Activated CD8-positive, alpha-beta T cell treated with anti-CD3 and anti-CD28 coated beads, Interleukin-2, amount 10 ng/mL, durations not matched to agents 7 days and 5 days (primary cell): ENCODE results near the gene C17orf114.
A peak's percentile ranks its signal among the peaks of the same experiment; 100 is the strongest.

Experiments used
- ATAC-seq: fragments of 150-1000 bp; cut with Tn5 transposase; one replicate; pipeline ENCODE4 v1.10.0; 2021; ENCODE audit warnings: moderate library complexity
- CTCF ChIA-PET: fragments of 350-600 bp; sonication (Branson Sonifier 250); formaldehyde crosslinking; loops from one replicate; lab custom pipeline; 2021; ENCODE audit warnings: antibody characterized with exemption; lab: Charles Lee
- POLR2A ChIA-PET: fragments of 350-600 bp; sonication (Branson Sonifier 250); formaldehyde crosslinking; loops from one replicate; lab custom pipeline; 2021; ENCODE audit warnings: antibody characterized with exemption; lab: Charles Lee
- DNase-seq: peaks from one replicate; pipeline ENCODE4 v3.0.0-alpha.2; 2020
- H3K27ac Mint-ChIP-seq: one replicate; pipeline ENCODE4 v1.8.0; 2021; ENCODE audit warnings: mild to moderate bottlenecking, mixed read lengths
- H3K27me3 Mint-ChIP-seq: one replicate; pipeline ENCODE4 v1.8.0; 2021; ENCODE audit warnings: low read depth, mixed read lengths
- H3K36me3 Mint-ChIP-seq: one replicate; pipeline ENCODE4 v1.8.0; 2021; ENCODE audit warnings: low read depth, mixed read lengths
- H3K4me1 Mint-ChIP-seq: one replicate; pipeline ENCODE4 v1.8.0; 2021; ENCODE audit warnings: low read depth, mixed read lengths
- H3K4me3 Mint-ChIP-seq: one replicate; pipeline ENCODE4 v1.8.0; 2021; ENCODE audit warnings: mild to moderate bottlenecking, mixed read lengths
- H3K9me3 Mint-ChIP-seq: one replicate; pipeline ENCODE4 v1.8.0; 2022; ENCODE audit warnings: mixed read lengths; ENCODE audit not compliant: insufficient read depth

Gene C17orf114

DNA sequence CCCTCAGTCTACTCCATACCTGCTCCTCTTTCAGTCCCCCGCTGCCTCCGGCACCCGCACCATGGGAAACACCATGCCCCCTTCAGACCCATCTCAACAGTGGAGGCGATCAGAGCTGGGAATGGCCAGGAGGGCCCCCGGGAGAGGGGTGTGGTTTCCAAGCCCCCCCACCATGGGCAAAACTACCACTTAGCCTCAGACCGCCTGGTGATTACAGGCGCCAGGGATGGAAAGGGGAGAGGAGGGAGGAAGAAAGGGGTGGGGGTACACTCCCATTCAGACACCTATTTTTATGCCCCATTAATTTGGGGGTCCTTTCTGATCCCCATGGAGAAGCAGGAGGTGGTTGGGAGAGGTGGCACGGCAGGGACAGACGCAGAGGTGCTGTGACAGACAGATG lies at the start of gene C17orf114:
TSS of gene C17orf114 (minus strand) at position 101 of the 400 bp plus-strand sequence.
- no peaks in the 10 kb centered on the region for H3K9me3 Mint-ChIP-seq
- POLR2A ChIA-PET = no interaction called here
- no peak within 1 kb of the TSS for H3K4me3 Mint-ChIP-seq
- peaks cover 5% of the 10 kb centered on the region for H3K27me3 Mint-ChIP-seq
- CTCF ChIA-PET = no interaction called here
- ATAC-seq (no peak), DNase-seq (no peak)
- peaks cover 9% of the 10 kb centered on the region for H3K4me1 Mint-ChIP-seq
- H3K36me3 Mint-ChIP-seq = peaks cover 21% of the 10 kb centered on the region
- H3K27ac Mint-ChIP-seq = no peak within 1 kb of the TSS

DNA sequence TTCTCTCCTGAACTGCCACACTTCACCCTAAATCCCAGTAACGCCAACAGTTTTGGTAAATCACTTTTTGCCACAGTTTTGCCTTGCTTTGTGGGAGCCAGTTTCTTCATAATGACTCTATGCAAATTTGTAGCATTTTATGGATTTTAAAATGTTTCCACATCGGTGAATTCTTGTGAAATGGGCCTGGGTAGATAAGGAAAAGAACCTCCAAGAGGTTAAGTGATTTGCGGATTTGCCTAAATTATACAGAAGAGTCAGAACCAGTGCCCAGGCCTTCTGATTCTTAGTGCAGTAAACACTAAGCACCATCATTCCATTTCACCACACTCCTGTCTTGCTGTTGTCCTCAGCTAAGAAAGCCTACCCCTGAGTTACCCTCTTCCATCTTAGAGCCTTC lies 49.0 kb upstream of the C17orf114 start:
- peaks cover 24% of the 10 kb centered on the region for H3K36me3 Mint-ChIP-seq
- H3K9me3 Mint-ChIP-seq = peaks cover 6% of the 10 kb centered on the region
- ChIA-PET POLR2A (no interaction called here), CTCF (no interaction called here)
- no peak overlapping the region for H3K27ac Mint-ChIP-seq
- no peak for ATAC-seq
- peaks cover 9% of the 10 kb centered on the region for H3K27me3 Mint-ChIP-seq
- peaks cover 11% of the 10 kb centered on the region for H3K4me1 Mint-ChIP-seq
- H3K4me3 Mint-ChIP-seq = no peak overlapping the region
- no peak for DNase-seq

DNA sequence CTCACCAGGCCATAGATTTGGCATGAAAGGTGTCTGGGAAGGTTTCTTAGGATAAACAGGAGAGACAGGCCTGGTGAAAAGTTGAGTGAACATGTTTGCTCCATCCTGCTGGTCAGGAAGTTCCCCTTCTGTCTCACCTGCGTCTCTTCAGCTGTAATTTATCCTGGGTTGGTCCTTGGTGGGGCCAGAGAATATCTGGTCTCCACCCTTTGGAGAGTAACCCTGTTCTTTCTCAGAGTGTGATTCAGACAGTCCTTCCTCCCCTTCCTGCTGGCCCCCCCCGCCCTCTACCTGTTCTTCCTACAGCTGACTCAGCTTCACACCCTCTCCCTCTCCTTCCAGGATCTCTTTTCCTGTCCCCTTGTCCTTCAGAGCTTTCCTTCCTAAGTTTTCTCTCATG lies 48.1 kb upstream of the C17orf114 start:
- ChIA-PET POLR2A (no interaction called here), CTCF (no interaction called here)
- H3K27ac Mint-ChIP-seq = no peak overlapping the region
- no peak overlapping the region for H3K4me3 Mint-ChIP-seq
- ATAC-seq = no peak
- H3K36me3 Mint-ChIP-seq = peaks cover 23% of the 10 kb centered on the region
- no peak for DNase-seq
- peaks cover 9% of the 10 kb centered on the region for H3K27me3 Mint-ChIP-seq
- H3K9me3 Mint-ChIP-seq = peaks cover 6% of the 10 kb centered on the region
- peaks cover 11% of the 10 kb centered on the region for H3K4me1 Mint-ChIP-seq

DNA sequence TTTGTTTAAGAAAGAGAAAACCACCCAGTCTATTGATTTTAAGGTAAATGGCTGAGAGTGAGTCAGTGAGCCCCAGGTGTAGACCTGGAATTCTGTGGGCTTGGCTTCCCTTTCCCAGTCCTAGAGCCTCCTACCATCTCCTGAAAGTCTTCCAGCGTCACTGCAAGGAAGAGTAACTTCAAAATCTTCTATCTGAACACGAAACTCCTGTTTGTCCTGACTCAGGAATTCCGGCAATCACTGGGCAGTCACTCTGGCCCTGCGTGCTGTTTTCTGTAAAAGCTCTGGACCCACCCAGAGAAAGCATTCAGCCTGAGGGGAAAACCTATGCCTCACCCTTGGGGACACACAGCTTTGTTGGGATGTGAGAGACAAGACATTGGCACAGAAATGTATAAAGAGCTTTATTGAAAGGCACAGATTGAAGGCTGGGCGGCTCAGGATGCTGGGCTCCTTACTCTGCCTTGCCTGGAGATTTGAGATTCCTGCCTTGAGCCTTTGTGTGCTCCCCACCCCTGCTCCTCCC lies 46.9 kb upstream of the C17orf114 start:
- ATAC-seq = no peak
- H3K36me3 Mint-ChIP-seq = peaks cover 18% of the 10 kb centered on the region
- CTCF ChIA-PET = no interaction called here

DNA sequence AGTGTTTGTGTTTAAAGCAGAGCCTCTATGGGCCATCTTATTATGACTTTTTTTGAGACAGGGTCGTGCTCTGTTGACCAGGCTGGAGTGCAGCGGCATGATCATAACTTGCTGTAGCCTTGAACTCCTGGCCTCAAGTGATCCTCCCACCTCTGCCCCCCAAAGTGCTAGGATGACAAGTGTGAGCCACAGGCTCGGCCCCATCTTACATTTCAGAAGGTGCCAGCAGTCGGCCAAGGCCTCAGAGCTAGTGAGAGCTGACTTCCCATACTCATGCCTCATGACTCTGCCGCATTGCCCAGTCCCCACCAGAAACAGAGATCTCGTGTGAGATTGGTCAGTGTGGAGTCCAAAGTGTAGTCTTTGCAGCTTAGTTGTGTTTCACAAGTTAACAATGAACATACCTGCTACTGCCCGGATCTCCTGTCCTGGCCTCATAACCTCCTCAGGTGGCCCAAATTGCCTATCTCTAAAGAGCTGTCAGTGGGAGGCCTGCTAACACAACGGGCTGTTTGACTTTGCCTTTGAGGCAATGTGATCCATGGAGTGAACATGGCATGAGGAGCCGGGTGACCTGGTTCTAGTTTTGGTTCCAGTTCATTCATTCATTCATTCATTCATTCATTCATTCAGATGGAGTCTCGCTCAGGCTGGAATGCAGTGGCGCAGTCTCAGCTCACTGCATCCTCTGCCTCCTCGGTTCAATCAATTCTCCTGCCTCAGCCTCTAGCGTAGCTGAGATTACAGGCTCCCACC lies 44.7 kb upstream of the C17orf114 start:
- Mint-ChIP-seq H3K9me3 (no peaks in the 10 kb centered on the region), H3K27ac (no peak overlapping the region), H3K4me1 (peaks cover 3% of the 10 kb centered on the region), H3K4me3 (no peak overlapping the region), H3K27me3 (peaks cover 9% of the 10 kb centered on the region), H3K36me3 (peaks cover 8% of the 10 kb centered on the region)
- CTCF ChIA-PET = no interaction called here
- ATAC-seq (no peak), DNase-seq (no peak)
- POLR2A ChIA-PET = no interaction called here

More for the DNA sequence above, 46.9 kb upstream of the C17orf114 start:
- Mint-ChIP-seq H3K9me3 (peaks cover 6% of the 10 kb centered on the region), H3K27ac (no peak overlapping the region), H3K4me1 (peaks cover 10% of the 10 kb centered on the region), H3K27me3 (peaks cover 9% of the 10 kb centered on the region), H3K4me3 (no peak overlapping the region)
- no peak for DNase-seq
- POLR2A ChIA-PET = interaction anchor here (0.7 kb wide), 1 partner anchor 118 kb away, joined by 3 read pairs; no protein-coding TSS in a partner anchor

DNA sequence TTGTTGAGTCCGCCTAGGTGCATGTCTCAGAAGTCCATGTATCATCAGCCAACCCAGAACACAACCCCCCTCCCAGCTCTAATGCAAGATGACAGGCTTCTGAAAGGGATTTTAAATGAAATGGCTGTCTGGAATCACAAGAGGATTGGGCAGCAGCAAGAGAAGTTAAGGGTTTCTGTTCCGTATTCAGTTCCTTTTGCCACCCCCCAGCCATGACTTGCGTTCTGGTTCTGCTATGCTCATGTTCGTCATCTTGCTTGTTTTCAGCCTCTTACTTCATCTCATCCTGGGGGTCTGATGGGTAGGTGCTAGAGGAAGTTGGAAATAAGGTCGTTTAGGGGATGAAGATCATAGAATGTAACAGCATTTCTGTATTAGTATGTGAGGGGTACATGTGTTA lies 43.0 kb upstream of the C17orf114 start:
- DNase-seq (no peak), ATAC-seq (no peak)
- no peaks in the 10 kb centered on the region for H3K9me3 Mint-ChIP-seq
- ChIA-PET POLR2A (interaction anchor here (0.7 kb wide), 1 partner anchor 22 kb away, joined by 3 read pairs; no protein-coding TSS in a partner anchor), CTCF (no interaction called here)
- H3K27me3 Mint-ChIP-seq = peaks cover 3% of the 10 kb centered on the region
- H3K4me1 Mint-ChIP-seq = peaks cover 15% of the 10 kb centered on the region
- peaks cover 3% of the 10 kb centered on the region for H3K36me3 Mint-ChIP-seq
- H3K4me3 Mint-ChIP-seq = no peak overlapping the region
- H3K27ac Mint-ChIP-seq = no peak overlapping the region

DNA sequence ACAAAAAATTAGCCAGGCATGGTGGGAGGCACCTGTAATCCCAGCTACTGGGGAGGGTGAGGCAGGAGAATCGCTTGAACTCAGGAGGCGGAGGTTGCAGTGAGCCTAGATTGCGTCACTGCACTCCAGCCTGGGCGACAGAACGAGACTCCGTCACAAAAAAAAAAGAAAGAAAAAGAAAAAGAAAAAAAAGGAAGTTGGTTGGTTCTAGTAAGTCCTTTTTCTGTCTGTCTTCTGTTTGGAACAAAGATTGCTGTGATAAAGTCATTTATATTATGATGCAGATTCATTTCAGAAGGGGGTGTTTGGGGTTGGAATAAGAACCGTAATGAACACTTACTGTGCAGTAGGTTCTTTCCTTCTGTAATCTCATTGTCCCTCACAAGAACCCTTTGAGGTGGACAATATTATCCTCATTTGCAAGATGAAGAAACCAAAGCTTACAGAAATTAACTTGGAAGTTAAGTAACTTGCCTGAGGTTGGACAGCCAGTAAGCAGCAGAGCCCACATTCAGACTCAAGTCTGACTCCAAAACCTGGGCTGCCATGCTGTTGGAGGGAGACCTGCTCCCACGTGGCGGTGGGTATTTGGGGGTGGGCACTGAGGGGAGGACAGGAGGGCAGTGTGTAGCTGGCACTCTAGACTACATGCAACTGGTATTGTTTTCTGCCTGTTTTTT lies 41.3 kb upstream of the C17orf114 start:
- no peak overlapping the region for H3K27ac Mint-ChIP-seq
- no peaks in the 10 kb centered on the region for H3K27me3 Mint-ChIP-seq
- DNase-seq = no peak
- no peak overlapping the region for H3K4me3 Mint-ChIP-seq
- ATAC-seq = no peak
- H3K9me3 Mint-ChIP-seq = no peaks in the 10 kb centered on the region
- ChIA-PET CTCF (no interaction called here), POLR2A (no interaction called here)
- H3K36me3 Mint-ChIP-seq = peaks cover 6% of the 10 kb centered on the region
- peaks cover 26% of the 10 kb centered on the region for H3K4me1 Mint-ChIP-seq

DNA sequence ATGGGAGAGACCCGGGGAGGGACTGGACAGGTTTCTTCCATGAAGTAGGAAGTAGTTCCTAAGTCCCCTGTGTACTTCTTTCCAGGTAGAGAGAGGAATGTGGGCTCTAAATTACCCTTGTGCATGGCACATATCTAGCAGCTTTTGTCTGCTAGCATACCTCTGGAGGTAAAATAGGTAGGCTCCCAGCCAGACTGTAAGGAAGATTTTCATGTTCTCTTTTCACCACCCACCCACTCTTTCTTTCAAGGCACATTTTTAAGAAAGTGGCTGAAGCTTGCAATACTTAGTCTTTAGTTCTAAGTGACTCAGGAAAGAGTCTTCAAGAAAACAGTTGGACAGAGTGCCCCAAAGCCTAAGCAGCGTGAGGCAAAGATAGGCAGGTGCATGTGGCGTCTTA lies 40.2 kb upstream of the C17orf114 start:
- ChIA-PET POLR2A (no interaction called here), CTCF (no interaction called here)
- no peaks in the 10 kb centered on the region for H3K9me3 Mint-ChIP-seq
- DNase-seq (no peak), ATAC-seq (no peak)
- peaks cover 26% of the 10 kb centered on the region for H3K4me1 Mint-ChIP-seq
- no peak overlapping the region for H3K27ac Mint-ChIP-seq
- peaks cover 9% of the 10 kb centered on the region for H3K36me3 Mint-ChIP-seq
- H3K27me3 Mint-ChIP-seq = no peaks in the 10 kb centered on the region
- no peak overlapping the region for H3K4me3 Mint-ChIP-seq

DNA sequence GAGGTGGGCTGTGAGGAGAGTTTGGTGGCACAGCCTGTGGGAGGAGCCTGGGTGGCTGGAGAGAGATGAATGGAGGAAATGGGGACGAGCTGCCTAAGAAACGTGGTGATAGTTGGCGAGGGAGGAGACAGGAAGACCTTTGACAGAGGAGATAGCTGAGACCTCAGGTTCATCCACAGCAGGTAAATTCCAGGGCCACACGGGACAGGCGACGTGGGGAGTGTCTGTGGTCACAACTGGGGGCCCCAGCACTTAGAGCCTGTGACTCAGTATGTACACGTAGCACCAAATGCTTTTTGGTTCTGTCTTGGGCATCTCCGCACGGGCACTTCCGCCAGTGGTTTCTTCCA lies 38.7 kb upstream of the C17orf114 start:
- POLR2A ChIA-PET = no interaction called here
- DNase-seq = no peak
- peak; percentile 60 for ATAC-seq
- Mint-ChIP-seq H3K36me3 (peaks cover 9% of the 10 kb centered on the region), H3K27ac (no peak overlapping the region), H3K9me3 (no peaks in the 10 kb centered on the region), H3K27me3 (no peaks in the 10 kb centered on the region), H3K4me3 (no peak overlapping the region), H3K4me1 (peaks cover 34% of the 10 kb centered on the region)
- CTCF ChIA-PET = interaction anchor here (0.8 to 1.2 kb wide), 3 partner anchors 51 to 68 kb away, joined by 3 to 5 read pairs (median 3); partner anchors contain the start of gene CHRNE

DNA sequence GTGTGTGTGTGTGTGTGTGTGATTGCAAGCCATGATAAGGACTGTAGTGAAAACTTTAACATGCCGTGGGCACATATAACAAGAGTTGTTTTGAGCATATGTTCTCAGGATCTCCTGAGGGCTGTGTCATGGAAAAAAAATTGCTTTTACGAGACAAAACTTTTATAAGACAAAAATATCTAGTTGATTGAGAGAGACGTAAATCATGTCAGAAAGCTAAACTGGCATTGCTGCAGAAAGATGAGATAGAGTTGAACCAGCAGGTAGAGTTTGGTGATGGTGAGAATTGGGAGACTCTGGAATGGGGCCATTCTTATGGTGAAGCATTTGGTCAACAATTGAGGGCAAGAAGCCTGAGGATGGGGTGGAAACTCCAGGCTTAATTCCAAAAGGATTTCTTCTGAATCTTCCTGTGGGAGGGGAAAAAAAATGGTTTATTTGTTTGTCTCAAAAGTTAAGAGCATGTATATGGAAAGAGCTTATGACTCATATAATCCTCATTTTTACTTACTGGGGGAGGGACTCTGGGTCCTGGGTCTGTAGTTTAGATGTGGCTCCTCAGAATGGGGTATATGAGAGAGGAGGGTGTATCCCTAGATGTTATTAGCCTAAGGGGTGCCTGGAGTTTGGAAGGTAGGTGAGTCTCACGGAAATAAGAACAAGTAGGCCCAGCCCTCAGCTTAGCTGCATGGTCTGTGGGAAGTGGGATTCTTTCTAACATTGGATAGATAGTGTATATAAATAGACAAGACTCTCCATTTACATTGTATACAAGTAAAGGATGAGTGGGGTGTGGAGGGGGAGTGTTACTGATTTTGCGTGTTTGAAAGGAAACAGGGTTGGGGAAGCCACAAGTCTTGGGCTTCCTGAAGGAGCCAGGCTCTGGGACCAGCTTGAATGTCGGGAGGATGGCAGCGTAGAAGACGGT lies 38.1 kb upstream of the C17orf114 start:
- H3K4me3 Mint-ChIP-seq = no peak overlapping the region
- ATAC-seq = no peak
- H3K9me3 Mint-ChIP-seq = no peaks in the 10 kb centered on the region
- ChIA-PET POLR2A (no interaction called here), CTCF (interaction anchor here (0.8 to 1.2 kb wide), 3 partner anchors 50 to 69 kb away, joined by 3 to 5 read pairs (median 3); partner anchors contain the start of gene CHRNE)
- H3K36me3 Mint-ChIP-seq = peaks cover 9% of the 10 kb centered on the region
- H3K4me1 Mint-ChIP-seq = peaks cover 41% of the 10 kb centered on the region
- H3K27me3 Mint-ChIP-seq = no peaks in the 10 kb centered on the region
- no peak overlapping the region for H3K27ac Mint-ChIP-seq
- no peak for DNase-seq

DNA sequence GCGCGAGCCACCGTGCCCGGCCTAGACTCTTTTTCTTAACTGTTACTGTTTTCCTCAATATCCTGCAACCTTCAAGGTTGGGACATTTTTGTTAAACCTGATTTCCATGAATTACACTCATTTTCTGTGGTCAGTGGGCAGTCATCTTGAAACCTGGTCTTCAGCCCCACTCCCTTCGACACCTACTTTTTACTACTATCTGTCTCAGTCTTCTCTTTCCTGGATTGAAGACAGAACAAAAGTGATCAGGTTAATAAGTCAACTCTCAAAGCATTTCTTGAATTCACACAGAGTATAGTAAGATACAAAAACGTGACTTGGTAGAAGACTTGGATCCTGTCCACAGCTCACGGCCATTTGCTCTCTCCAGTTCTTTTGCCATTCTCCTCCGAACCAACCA lies 37.1 kb upstream of the C17orf114 start:
- no peak overlapping the region for H3K4me3 Mint-ChIP-seq
- POLR2A ChIA-PET = no interaction called here
- no peaks in the 10 kb centered on the region for H3K27me3 Mint-ChIP-seq
- DNase-seq = no peak
- no peak for ATAC-seq
- peaks cover 10% of the 10 kb centered on the region for H3K36me3 Mint-ChIP-seq
- H3K27ac Mint-ChIP-seq = no peak overlapping the region
- CTCF ChIA-PET = no interaction called here
- H3K9me3 Mint-ChIP-seq = no peaks in the 10 kb centered on the region
- peaks cover 51% of the 10 kb centered on the region for H3K4me1 Mint-ChIP-seq
